Measurements from ENCODE around the gene SYNDIG1. TPM values are rescaled to one million over a fixed set of nuclear protein-coding genes. Genes with fewer than 3 reads are reported as not detected.

Gene SYNDIG1
- total and polyA plus RNA-seq, 9 of the 15 experiments (the other 6 are each of a cell fraction or from before 2014, with no cell fraction given), result not detected

DNA sequence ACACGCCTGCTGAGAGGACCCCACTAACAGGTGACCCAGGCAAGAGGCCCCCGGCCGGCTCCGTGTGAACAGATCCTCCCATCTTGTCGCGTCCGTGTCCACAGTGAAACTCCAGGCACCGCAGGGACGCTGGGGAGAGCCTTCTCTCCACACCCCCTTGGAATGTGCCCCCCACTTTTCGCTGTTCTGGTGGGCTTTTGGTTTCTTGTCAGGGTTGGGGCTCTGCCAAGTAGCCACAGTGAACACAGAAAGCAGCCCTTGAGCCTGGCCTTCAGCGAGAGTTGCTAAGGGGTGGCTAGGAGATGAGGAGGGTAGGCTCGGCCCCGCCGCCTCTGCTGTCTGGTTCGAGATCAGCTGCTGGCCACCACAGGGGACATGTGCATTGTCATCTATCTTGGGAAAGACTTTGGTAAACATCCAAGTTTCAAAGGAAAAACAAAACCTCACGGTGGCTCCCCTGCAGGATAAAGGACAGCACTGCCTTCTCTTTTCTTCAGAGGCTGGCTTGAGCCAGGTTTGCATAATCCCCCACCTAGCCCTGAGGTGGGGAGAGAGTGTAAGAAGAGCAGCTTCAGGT lies 22.7 kb downstream of the SYNDIG1 start:
- no peaks in the 10 kb centered on the region for H3K36me3 ChIP-seq (ENCODE audit: control insufficient read depth, insufficient read depth, low read length)
- H3K9me3 ChIP-seq (replicated peaks; ENCODE audit: control insufficient read depth, insufficient read depth, low read depth, low read length), result no peaks in the 10 kb centered on the region
- no peak overlapping the region for H3K4me2 ChIP-seq (ENCODE audit: insufficient read depth, low read length)
- no peaks in the 10 kb centered on the region for H3K4me1 ChIP-seq (replicated peaks in 1 of 2; ENCODE audit: control insufficient read depth in 2 of 2, insufficient read depth in 2 of 2, low read length in 2 of 2)
- 0 out of 2 replicates have a peak, but pooled peaks cover 4% of the 10 kb centered on the region for H4K20me1 ChIP-seq (replicated peaks; ENCODE audit: control insufficient read depth, insufficient read depth, low read length)
- H3K27me3 ChIP-seq (ENCODE audit: control insufficient read depth in 2 of 2, insufficient read depth in 2 of 2, low read length in 2 of 2), result 0 out of 5 replicates have a peak, but pooled peaks cover 0 to 4% of the 10 kb centered on the region in 2 experiments
- DNase-seq (ENCODE audit: extremely low read depth in 1 of 4, low spot score in 3 of 4) (peak; percentile 11 to 29 (median 21)), FAIRE-seq (no peak), ATAC-seq (peak; percentile 63)
- H3K4me3 ChIP-seq, result no peak overlapping the region
- WGBS (ENCODE audit: insufficient coverage, low coverage, missing lambda C conversion rate), result 0% methylated on average over 9 of the region's 16 CpGs
- BruUV-seq (replicated peaks), result no TSS peak
- POLR2A ChIA-PET, result no interaction called here
- H3K79me2 ChIP-seq (ENCODE audit: control insufficient read depth, insufficient read depth, low read length), result no peaks in the 10 kb centered on the region
- H3K9ac ChIP-seq (ENCODE audit: insufficient read depth in 1 of 2, low read depth in 2 of 2, low read length in 2 of 2), result no peak overlapping the region
- CTCF ChIA-PET (ENCODE audit: low intra/inter-chr PET ratio), result no interaction called here
- in situ Hi-C loops (cut with MboI), result no loop called here
- H3K27ac ChIP-seq (ENCODE audit: extremely low read depth, low read depth, low read length), result no peak overlapping the region
- H3K9me1 ChIP-seq (ENCODE audit: control insufficient read depth, insufficient read depth, low read length), result no peaks in the 10 kb centered on the region
- no peak overlapping the region for H2AFZ ChIP-seq (ENCODE audit: low read depth, low read length)
- intact Hi-C loops (cut with micrococcal nuclease), result no loop called here
- TF ChIP-seq, protein P1, sequence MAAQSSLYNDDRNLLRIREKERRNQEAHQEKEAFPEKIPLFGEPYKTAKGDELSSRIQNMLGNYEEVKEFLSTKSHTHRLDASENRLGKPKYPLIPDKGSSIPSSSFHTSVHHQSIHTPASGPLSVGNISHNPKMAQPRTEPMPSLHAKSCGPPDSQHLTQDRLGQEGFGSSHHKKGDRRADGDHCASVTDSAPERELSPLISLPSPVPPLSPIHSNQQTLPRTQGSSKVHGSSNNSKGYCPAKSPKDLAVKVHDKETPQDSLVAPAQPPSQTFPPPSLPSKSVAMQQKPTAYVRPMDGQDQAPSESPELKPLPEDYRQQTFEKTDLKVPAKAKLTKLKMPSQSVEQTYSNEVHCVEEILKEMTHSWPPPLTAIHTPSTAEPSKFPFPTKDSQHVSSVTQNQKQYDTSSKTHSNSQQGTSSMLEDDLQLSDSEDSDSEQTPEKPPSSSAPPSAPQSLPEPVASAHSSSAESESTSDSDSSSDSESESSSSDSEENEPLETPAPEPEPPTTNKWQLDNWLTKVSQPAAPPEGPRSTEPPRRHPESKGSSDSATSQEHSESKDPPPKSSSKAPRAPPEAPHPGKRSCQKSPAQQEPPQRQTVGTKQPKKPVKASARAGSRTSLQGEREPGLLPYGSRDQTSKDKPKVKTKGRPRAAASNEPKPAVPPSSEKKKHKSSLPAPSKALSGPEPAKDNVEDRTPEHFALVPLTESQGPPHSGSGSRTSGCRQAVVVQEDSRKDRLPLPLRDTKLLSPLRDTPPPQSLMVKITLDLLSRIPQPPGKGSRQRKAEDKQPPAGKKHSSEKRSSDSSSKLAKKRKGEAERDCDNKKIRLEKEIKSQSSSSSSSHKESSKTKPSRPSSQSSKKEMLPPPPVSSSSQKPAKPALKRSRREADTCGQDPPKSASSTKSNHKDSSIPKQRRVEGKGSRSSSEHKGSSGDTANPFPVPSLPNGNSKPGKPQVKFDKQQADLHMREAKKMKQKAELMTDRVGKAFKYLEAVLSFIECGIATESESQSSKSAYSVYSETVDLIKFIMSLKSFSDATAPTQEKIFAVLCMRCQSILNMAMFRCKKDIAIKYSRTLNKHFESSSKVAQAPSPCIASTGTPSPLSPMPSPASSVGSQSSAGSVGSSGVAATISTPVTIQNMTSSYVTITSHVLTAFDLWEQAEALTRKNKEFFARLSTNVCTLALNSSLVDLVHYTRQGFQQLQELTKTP (IDR thresholded peaks at IDR 0.05; ENCODE audit: low read depth in 1 of 2, partially characterized antibody in 2 of 2), result no peak
- TF ChIP-seq NFE2 (IDR thresholded peaks at IDR 0.05; ENCODE audit: low read depth) (0 out of 2 replicates have a peak, but pooled peaks have one; percentile 29), MCM2 (IDR thresholded peaks at IDR 0.05; ENCODE audit: low read depth) (no peak), MYBL2 (IDR thresholded peaks at IDR 0.05; ENCODE audit: low read depth) (no peak), MYBL2 (CRISPR knock-in tag; IDR thresholded peaks at IDR 0.05; ENCODE audit: borderline replicate concordance) (no peak), MAFG (tag; conservative IDR thresholded peaks at IDR 0.05) (peak; percentile 48; the same call in 1 of the 2 replicates), HNRNPLL (IDR thresholded peaks at IDR 0.05; ENCODE audit: low read depth, low read length, poor library complexity, severe bottlenecking) (no peak), HIVEP1 (CRISPR knock-in tag; IDR thresholded peaks at IDR 0.05) (no peak), MTA2 (IDR thresholded peaks at IDR 0.05; ENCODE audit: low read depth) (no peak), GABPB2 (CRISPR knock-in tag; conservative IDR thresholded peaks at IDR 0.05) (no peak), SMAD2 (IDR thresholded peaks at IDR 0.05; ENCODE audit: low read depth, low read length) (no peak), ZNF184 (CRISPR knock-in tag; IDR thresholded peaks at IDR 0.05) (no peak), ZNF316 (IDR thresholded peaks at IDR 0.05) (no peak)
- TF ChIP-seq, protein P2, sequence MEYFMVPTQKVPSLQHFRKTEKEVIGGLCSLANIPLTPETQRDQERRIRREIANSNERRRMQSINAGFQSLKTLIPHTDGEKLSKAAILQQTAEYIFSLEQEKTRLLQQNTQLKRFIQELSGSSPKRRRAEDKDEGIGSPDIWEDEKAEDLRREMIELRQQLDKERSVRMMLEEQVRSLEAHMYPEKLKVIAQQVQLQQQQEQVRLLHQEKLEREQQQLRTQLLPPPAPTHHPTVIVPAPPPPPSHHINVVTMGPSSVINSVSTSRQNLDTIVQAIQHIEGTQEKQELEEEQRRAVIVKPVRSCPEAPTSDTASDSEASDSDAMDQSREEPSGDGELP (CRISPR knock-in tag; IDR thresholded peaks at IDR 0.05; ENCODE audit: borderline replicate concordance), result peak; percentile 32; the same call in 1 of the 2 replicates
- TF ChIP-seq, protein P3, sequence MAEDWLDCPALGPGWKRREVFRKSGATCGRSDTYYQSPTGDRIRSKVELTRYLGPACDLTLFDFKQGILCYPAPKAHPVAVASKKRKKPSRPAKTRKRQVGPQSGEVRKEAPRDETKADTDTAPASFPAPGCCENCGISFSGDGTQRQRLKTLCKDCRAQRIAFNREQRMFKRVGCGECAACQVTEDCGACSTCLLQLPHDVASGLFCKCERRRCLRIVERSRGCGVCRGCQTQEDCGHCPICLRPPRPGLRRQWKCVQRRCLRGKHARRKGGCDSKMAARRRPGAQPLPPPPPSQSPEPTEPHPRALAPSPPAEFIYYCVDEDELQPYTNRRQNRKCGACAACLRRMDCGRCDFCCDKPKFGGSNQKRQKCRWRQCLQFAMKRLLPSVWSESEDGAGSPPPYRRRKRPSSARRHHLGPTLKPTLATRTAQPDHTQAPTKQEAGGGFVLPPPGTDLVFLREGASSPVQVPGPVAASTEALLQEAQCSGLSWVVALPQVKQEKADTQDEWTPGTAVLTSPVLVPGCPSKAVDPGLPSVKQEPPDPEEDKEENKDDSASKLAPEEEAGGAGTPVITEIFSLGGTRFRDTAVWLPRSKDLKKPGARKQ (CRISPR knock-in tag; IDR thresholded peaks at IDR 0.05), result no peak
- TF ChIP-seq, protein P4, sequence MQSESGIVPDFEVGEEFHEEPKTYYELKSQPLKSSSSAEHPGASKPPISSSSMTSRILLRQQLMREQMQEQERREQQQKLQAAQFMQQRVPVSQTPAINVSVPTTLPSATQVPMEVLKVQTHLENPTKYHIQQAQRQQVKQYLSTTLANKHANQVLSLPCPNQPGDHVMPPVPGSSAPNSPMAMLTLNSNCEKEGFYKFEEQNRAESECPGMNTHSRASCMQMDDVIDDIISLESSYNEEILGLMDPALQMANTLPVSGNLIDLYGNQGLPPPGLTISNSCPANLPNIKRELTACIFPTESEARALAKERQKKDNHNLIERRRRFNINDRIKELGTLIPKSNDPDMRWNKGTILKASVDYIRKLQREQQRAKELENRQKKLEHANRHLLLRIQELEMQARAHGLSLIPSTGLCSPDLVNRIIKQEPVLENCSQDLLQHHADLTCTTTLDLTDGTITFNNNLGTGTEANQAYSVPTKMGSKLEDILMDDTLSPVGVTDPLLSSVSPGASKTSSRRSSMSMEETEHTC (IDR thresholded peaks at IDR 0.05), result no peak
